ENCODE measurements around the gene PRDX2.

Gene PRDX2

GRCh38 chr19:12783849-12784393, 17.7 kb downstream of the PRDX2 start:
- Histone ChIP-seq H3K36me3 (ENCODE audit: control insufficient read depth, insufficient read depth, low read length) (no peaks in the 10 kb centered on the region), H3K27me3 (ENCODE audit: control insufficient read depth, insufficient read depth, low read length) (no peaks in the 10 kb centered on the region), H3K9me3 (ENCODE audit: control insufficient read depth, insufficient read depth, low read length) (no peaks in the 10 kb centered on the region), H3K4me1 (ENCODE audit: control insufficient read depth, insufficient read depth, low read length) (peaks cover 21% of the 10 kb centered on the region), H3K27ac (ENCODE audit: low read depth, low read length) (no peak overlapping the region), H3K4me3 (ENCODE audit: low read depth, low read length) (no peak overlapping the region), H3K9ac (ENCODE audit: low read depth, low read length) (no peak overlapping the region)

GRCh38 chr19:12783291-12783848, 18.2 kb downstream of the PRDX2 start:
- no peaks in the 10 kb centered on the region for H3K27me3 ChIP-seq (ENCODE audit: control insufficient read depth, insufficient read depth, low read length)
- peak overlapping the region; percentile 63; the same call in 1 of the 2 replicates for H3K4me3 ChIP-seq (ENCODE audit: low read depth, low read length)
- H3K9ac ChIP-seq (ENCODE audit: low read depth, low read length), result no peak overlapping the region
- peaks cover 21% of the 10 kb centered on the region for H3K4me1 ChIP-seq (ENCODE audit: control insufficient read depth, insufficient read depth, low read length)
- H3K27ac ChIP-seq (ENCODE audit: low read depth, low read length), result peak overlapping the region; percentile 64
- no peaks in the 10 kb centered on the region for H3K36me3 ChIP-seq (ENCODE audit: control insufficient read depth, insufficient read depth, low read length)
- H3K9me3 ChIP-seq (ENCODE audit: control insufficient read depth, insufficient read depth, low read length), result no peaks in the 10 kb centered on the region

DNA sequence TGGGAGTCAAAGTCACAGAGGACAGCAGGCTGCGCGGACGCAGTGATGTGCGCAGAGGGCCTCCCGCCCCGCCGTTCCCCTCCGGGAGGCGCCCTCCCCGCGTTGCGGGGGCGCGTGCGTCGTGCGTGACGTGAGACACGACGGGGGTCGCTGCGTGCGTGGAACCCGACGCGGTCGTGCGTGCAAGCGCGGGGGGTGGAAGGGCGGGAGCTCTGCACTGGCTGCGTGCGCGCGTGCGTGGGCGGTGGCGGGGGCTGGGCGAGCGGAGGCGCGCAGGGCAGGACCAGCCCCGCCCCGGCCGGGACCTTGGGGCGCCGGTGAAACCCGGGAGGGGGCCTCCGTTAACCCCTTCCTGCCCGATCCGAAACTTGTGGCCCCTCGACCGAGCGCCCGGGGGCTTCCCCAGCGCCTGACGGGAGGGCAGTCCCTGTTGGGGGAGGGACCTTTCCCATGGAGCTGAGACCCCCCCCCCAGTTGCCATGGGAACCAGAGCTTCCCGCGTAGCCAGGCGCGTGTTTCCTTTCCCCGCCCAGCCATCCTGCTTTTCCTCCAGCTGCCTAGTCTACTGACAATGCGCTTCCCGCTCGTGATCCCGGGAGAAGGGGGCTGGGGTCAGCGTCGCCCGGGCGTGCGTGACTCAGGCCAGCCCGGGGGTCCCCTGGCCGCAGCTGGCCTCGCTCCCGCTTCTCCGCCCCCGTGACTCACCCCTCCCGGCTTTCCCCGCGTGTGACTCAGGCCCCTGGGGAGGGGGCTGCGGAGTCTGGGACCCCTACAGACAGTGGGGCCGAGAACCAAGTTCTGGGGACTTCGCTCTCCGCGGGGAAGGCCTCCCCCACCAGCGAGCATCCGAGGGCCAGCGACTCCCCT, 18.9 kb downstream of the PRDX2 start:
- Histone ChIP-seq H3K9ac (ENCODE audit: low read depth, low read length) (0 out of 2 replicates have a peak overlapping the region, but pooled peaks have one; percentile 10), H3K9me3 (ENCODE audit: control insufficient read depth, insufficient read depth, low read length) (no peaks in the 10 kb centered on the region), H3K27ac (ENCODE audit: low read depth, low read length) (peak overlapping the region; percentile 64), H3K36me3 (ENCODE audit: control insufficient read depth, insufficient read depth, low read length) (no peaks in the 10 kb centered on the region), H3K4me1 (ENCODE audit: control insufficient read depth, insufficient read depth, low read length) (peaks cover 19% of the 10 kb centered on the region), H3K4me3 (ENCODE audit: low read depth, low read length) (peak overlapping the region; percentile 63), H3K27me3 (ENCODE audit: control insufficient read depth, insufficient read depth, low read length) (no peaks in the 10 kb centered on the region)

GRCh38 chr19:12782174-12782423, 19.5 kb downstream of the PRDX2 start:
- no peaks in the 10 kb centered on the region for H3K36me3 ChIP-seq (ENCODE audit: control insufficient read depth, insufficient read depth, low read length)
- no peaks in the 10 kb centered on the region for H3K27me3 ChIP-seq (ENCODE audit: control insufficient read depth, insufficient read depth, low read length)
- peaks cover 21% of the 10 kb centered on the region for H3K4me1 ChIP-seq (ENCODE audit: control insufficient read depth, insufficient read depth, low read length)
- H3K9me3 ChIP-seq (ENCODE audit: control insufficient read depth, insufficient read depth, low read length), result no peaks in the 10 kb centered on the region
- H3K4me3 ChIP-seq (ENCODE audit: low read depth, low read length), result peak overlapping the region; percentile 63; the same call in 1 of the 2 replicates
- H3K9ac ChIP-seq (ENCODE audit: low read depth, low read length), result 0 out of 2 replicates have a peak overlapping the region, but pooled peaks have one; percentile 7
- H3K27ac ChIP-seq (ENCODE audit: low read depth, low read length), result peak overlapping the region; percentile 64

DNA sequence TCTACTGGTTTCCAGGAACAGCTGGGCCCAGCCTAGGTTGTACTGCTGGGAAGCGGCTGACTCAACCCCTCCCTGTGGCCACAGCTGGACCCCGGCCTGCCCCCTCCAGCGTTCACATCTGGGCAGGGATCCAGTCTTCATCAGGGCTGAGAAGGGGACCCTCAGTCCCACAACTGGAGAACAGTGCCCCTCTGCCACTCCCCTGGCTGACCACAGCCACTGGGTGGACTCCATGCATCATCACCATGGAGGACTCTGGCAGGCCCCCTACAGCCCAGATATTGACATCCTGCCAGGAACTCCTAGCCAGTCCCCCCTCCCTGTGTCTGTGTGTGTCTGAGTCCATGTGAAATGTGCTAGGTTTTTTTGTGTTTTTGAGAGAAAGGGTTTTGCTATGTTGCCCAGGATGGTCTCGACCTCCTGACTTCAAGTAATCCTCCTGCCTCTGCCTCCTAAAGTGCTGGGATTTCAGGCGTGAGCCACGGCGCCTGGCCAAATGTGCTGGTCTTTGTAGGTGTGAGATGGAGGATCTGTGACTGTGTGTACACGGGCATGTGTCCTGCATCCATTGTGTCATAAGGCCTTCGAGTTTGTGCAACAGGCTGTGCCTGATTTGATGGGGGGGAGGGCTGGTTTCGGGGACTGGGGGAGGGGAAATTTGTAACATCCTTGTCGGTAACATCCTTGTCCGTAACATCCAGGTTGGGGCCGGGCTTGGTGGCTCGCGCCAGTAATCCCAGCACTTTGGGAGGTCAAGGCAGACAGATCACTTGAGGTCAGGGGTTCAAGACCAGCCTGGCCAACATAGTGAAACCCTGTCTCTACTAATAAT, 22.2 kb downstream of the PRDX2 start:
- peaks cover 26% of the 10 kb centered on the region for H3K4me1 ChIP-seq (ENCODE audit: control insufficient read depth, insufficient read depth, low read length)
- no peaks in the 10 kb centered on the region for H3K9me3 ChIP-seq (ENCODE audit: control insufficient read depth, insufficient read depth, low read length)
- H3K27me3 ChIP-seq (ENCODE audit: control insufficient read depth, insufficient read depth, low read length), result no peaks in the 10 kb centered on the region
- no peak overlapping the region for H3K9ac ChIP-seq (ENCODE audit: low read depth, low read length)
- peak overlapping the region; percentile 71 for H3K27ac ChIP-seq (ENCODE audit: low read depth, low read length)
- peak overlapping the region; percentile 65; the same call in 1 of the 2 replicates for H3K4me3 ChIP-seq (ENCODE audit: low read depth, low read length)
- H3K36me3 ChIP-seq (ENCODE audit: control insufficient read depth, insufficient read depth, low read length), result peaks cover 1% of the 10 kb centered on the region; the same call in 1 of the 2 replicates

GRCh38 chr19:12778905-12779161, 22.8 kb downstream of the PRDX2 start:
- Histone ChIP-seq H3K4me3 (ENCODE audit: low read depth, low read length) (peak overlapping the region; percentile 65; the same call in 1 of the 2 replicates), H3K9ac (ENCODE audit: low read depth, low read length) (no peak overlapping the region), H3K4me1 (ENCODE audit: control insufficient read depth, insufficient read depth, low read length) (peaks cover 27% of the 10 kb centered on the region), H3K9me3 (ENCODE audit: control insufficient read depth, insufficient read depth, low read length) (no peaks in the 10 kb centered on the region), H3K36me3 (ENCODE audit: control insufficient read depth, insufficient read depth, low read length) (peaks cover 5% of the 10 kb centered on the region; the same call in 1 of the 2 replicates), H3K27ac (ENCODE audit: low read depth, low read length) (peak overlapping the region; percentile 71), H3K27me3 (ENCODE audit: control insufficient read depth, insufficient read depth, low read length) (no peaks in the 10 kb centered on the region)

GRCh38 chr19:12778017-12778904, 23.3 kb downstream of the PRDX2 start:
- Histone ChIP-seq H3K4me1 (ENCODE audit: control insufficient read depth, insufficient read depth, low read length) (peaks cover 22% of the 10 kb centered on the region), H3K27ac (ENCODE audit: low read depth, low read length) (peak overlapping the region; percentile 71)

DNA sequence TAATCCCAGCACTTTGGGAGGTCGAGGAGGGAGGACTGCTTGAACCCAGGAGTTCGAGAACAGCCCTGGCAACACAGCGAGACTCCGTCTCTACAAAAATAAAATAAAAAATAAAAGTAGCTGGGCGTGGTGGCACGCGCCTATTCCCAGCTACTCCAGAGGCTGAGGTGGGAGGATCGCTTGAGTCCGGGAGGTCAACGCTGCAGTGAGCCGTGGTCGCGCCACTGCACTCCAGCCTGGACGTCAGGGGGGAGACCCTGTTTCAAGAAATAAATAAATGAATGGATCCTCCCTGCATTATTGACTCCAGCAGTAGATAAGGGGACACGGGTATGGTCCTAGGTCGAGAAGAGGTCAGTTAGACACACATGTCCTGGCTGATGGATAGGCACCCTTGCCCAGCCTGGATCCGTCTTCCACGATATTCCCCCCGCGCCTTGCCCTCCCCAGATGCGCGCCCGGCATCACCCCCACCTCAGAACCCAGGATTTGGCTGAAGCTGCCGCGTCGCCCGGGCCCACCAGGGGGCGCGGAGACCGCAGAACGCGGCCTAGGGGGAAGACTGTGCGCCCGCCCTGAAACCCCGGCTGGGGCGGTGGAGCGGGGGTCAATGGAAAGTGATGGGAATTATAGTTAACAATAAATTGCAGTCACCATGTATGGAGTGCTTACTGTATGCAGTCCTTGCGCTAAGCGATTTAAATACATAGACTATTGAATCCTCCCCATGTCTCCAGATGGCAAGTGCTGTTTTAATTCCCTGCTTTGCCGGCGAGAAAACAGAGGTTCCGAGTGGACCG, 24.2 kb downstream of the PRDX2 start:
- peaks cover 22% of the 10 kb centered on the region for H3K4me1 ChIP-seq (ENCODE audit: control insufficient read depth, insufficient read depth, low read length)
- peak overlapping the region; percentile 65 for H3K4me3 ChIP-seq (ENCODE audit: low read depth, low read length)
- peaks cover 5% of the 10 kb centered on the region; the same call in 1 of the 2 replicates for H3K36me3 ChIP-seq (ENCODE audit: control insufficient read depth, insufficient read depth, low read length)
- no peaks in the 10 kb centered on the region for H3K27me3 ChIP-seq (ENCODE audit: control insufficient read depth, insufficient read depth, low read length)
- no peak overlapping the region for H3K9ac ChIP-seq (ENCODE audit: low read depth, low read length)
- no peak overlapping the region for H3K27ac ChIP-seq (ENCODE audit: low read depth, low read length)
- no peaks in the 10 kb centered on the region for H3K9me3 ChIP-seq (ENCODE audit: control insufficient read depth, insufficient read depth, low read length)

More at GRCh38 chr19:12778017-12778904, 23.3 kb downstream of the PRDX2 start:
- Histone ChIP-seq H3K9ac (ENCODE audit: low read depth, low read length) (no peak overlapping the region), H3K36me3 (ENCODE audit: control insufficient read depth, insufficient read depth, low read length) (peaks cover 5% of the 10 kb centered on the region; the same call in 1 of the 2 replicates), H3K9me3 (ENCODE audit: control insufficient read depth, insufficient read depth, low read length) (no peaks in the 10 kb centered on the region), H3K27me3 (ENCODE audit: control insufficient read depth, insufficient read depth, low read length) (no peaks in the 10 kb centered on the region), H3K4me3 (ENCODE audit: low read depth, low read length) (peak overlapping the region; percentile 65)

DNA sequence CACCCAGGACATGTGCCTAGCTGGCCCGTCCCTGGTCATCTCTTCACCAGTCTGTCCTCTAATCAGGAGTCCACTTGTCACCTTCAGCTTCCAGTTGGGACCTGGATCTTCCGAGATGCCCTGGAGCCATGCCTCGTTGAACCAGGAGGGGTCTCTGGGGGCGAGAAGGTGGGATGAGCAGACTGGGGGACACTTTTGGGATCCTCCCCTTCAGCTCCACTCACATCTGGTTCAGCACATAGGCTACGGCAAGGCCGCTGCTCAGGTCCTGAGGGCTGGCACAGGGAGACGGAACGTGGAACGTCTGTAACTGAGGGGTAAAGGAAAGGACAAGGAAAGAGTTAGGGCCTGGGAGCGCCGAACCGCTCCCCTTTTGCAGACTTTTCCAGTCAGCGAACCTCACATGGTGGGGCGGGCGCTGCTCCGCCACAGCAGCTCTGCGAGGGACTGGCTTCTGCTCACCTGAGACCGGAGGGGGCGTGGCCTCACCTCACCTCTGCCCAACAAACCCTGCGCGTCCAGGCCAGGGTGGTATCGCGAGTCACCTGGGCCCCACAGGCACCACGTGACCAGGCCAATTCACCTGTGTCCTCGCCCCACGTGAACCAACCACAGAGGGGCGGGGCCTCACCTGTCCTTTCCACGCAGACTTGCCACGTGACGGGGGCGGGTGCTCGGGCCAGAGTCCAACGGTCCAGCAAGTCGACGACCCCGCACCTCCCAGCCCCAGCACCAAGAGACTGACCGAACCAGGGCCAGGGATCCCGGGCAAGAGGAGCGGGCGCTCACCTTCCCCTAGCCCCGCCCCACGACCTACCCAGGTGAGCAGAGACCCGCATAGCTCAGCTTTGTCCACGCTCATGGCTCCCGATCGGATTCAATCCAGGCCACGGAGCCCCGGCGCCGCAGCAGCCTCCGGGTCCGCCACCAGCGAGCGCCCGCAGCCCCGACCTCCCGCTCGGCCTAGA, 26.7 kb downstream of the PRDX2 start, which contains the start of gene HOOK2:
Gene HOOK2, minus strand, starts transcription at position 965 of the 968 bp plus-strand sequence. Its CDS starts 103 bp downstream, at position 862.
- Histone ChIP-seq H3K9ac (ENCODE audit: low read depth, low read length) (peak within 1 kb of the TSS; percentile 80), H3K27me3 (ENCODE audit: control insufficient read depth, insufficient read depth, low read length) (no peaks in the 10 kb centered on the region), H3K4me1 (ENCODE audit: control insufficient read depth, insufficient read depth, low read length) (peaks cover 26% of the 10 kb centered on the region), H3K36me3 (ENCODE audit: control insufficient read depth, insufficient read depth, low read length) (peaks cover 14% of the 10 kb centered on the region; the same call in 1 of the 2 replicates), H3K4me3 (ENCODE audit: low read depth, low read length) (peak within 1 kb of the TSS; percentile 92), H3K27ac (ENCODE audit: low read depth, low read length) (peak within 1 kb of the TSS; percentile 71), H3K9me3 (ENCODE audit: control insufficient read depth, insufficient read depth, low read length) (no peaks in the 10 kb centered on the region)

All from HUES48 (cell line).